HCT116 (cell line): ENCODE data around the gene HORMAD2.

Source experiments
- ATF3 ChIP-seq: IDR thresholded peaks from 2 replicates; pipeline ENCODE4 v1.6.1; 2012
- ELF1 ChIP-seq: IDR thresholded peaks from 2 replicates; pipeline ENCODE4 v1.6.1; 2012; ENCODE audit warnings: low read depth, borderline replicate concordance
- EZH2 ChIP-seq: fragments of 200-600 bp; sonication (generic); IDR thresholded peaks from 2 replicates; pipeline ENCODE4 v1.6.1; 2017; ENCODE audit warnings: antibody characterized with exemption, mixed run types
- EZH2phosphoT487 ChIP-seq: fragments of 200-600 bp; IDR thresholded peaks from 2 replicates; pipeline ENCODE4 v1.6.1; 2018; ENCODE audit warnings: antibody characterized with exemption, borderline replicate concordance
- FOSL1 ChIP-seq: IDR thresholded peaks from 2 replicates; pipeline ENCODE4 v1.6.1; 2012; ENCODE audit warnings: low read depth
- MAX ChIP-seq: IDR thresholded peaks from 2 replicates; pipeline ENCODE4 v1.6.1; 2012
- TCF7L2 ChIP-seq: IDR thresholded peaks from 2 replicates; pipeline ENCODE4 v1.7.0; 2011; ENCODE audit warnings: borderline replicate concordance, inconsistent platforms; ENCODE audit not compliant: insufficient read depth, insufficient read length; ENCODE audit errors: extremely low read depth
- YY1 ChIP-seq: IDR thresholded peaks from 2 replicates; pipeline ENCODE4 v1.6.1; 2011; ENCODE audit warnings: low read length, low read depth, moderate library complexity, mild to moderate bottlenecking; ENCODE audit not compliant: insufficient replicate concordance; ENCODE audit errors: extremely low read depth
- ZFX ChIP-seq: fragments of 450-650 bp; IDR thresholded peaks from 2 replicates; pipeline ENCODE4 v1.6.1; 2017
- ZNF274 ChIP-seq: fragments of 200-500 bp; sonication (Bioruptor generic); IDR thresholded peaks from 2 replicates; pipeline ENCODE4 v1.6.1; 2014; ENCODE audit warnings: mild to moderate bottlenecking, low read depth, low read length, inconsistent platforms
- TF ChIP-seq, protein P1 (sequence below), 3 experiments: fragments of 200-600 bp in 1 of 3; sonication (generic) in 1 of 3; IDR thresholded peaks in 2 of 3; conservative IDR thresholded peaks in 1 of 3; 2 replicates each; pipeline ENCODE4 v1.5.1; 2012 to 2017; ENCODE audit warnings: low read depth in 2 of 3, low read length in 2 of 3, antibody characterized with exemption in 1 of 3, borderline replicate concordance in 1 of 3, control low read depth in 1 of 3, mild to moderate bottlenecking in 1 of 3, mixed read lengths in 1 of 3, mixed run types in 1 of 3, moderate library complexity in 1 of 3; ENCODE audit not compliant: insufficient read depth in 1 of 3

GRCh38 chr22:30183271-30183670 lies 103.0 kb downstream of the HORMAD2 start:
- TF ChIP-seq MAX (no peak), FOSL1 (no peak), ZNF274 (no peak), ZFX (no peak), EZH2phosphoT487 (no peak), ELF1 (no peak), TCF7L2 (no peak), EZH2 (no peak), ATF3 (no peak), YY1 (no peak)
- TF ChIP-seq, protein P1, sequence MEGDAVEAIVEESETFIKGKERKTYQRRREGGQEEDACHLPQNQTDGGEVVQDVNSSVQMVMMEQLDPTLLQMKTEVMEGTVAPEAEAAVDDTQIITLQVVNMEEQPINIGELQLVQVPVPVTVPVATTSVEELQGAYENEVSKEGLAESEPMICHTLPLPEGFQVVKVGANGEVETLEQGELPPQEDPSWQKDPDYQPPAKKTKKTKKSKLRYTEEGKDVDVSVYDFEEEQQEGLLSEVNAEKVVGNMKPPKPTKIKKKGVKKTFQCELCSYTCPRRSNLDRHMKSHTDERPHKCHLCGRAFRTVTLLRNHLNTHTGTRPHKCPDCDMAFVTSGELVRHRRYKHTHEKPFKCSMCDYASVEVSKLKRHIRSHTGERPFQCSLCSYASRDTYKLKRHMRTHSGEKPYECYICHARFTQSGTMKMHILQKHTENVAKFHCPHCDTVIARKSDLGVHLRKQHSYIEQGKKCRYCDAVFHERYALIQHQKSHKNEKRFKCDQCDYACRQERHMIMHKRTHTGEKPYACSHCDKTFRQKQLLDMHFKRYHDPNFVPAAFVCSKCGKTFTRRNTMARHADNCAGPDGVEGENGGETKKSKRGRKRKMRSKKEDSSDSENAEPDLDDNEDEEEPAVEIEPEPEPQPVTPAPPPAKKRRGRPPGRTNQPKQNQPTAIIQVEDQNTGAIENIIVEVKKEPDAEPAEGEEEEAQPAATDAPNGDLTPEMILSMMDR (IDR thresholded peaks at IDR 0.05 in 2 of 3, conservative IDR thresholded peaks at IDR 0.05 in 1 of 3; ENCODE audit: borderline replicate concordance in 1 of 3, insufficient read depth in 1 of 3, low read depth in 2 of 3, low read length in 2 of 3) = no peak
